ENCODE measurements around the gene NCKAP5. TPM values are rescaled to one million over a fixed set of nuclear protein-coding genes. Genes with fewer than 3 reads are reported as not detected.
A peak's percentile ranks its signal among the peaks of the same experiment; 100 is the strongest.

NCKAP5 gene
- total RNA-seq, 1 experiment from 2014 or later, result 6.5 TPM

DNA sequence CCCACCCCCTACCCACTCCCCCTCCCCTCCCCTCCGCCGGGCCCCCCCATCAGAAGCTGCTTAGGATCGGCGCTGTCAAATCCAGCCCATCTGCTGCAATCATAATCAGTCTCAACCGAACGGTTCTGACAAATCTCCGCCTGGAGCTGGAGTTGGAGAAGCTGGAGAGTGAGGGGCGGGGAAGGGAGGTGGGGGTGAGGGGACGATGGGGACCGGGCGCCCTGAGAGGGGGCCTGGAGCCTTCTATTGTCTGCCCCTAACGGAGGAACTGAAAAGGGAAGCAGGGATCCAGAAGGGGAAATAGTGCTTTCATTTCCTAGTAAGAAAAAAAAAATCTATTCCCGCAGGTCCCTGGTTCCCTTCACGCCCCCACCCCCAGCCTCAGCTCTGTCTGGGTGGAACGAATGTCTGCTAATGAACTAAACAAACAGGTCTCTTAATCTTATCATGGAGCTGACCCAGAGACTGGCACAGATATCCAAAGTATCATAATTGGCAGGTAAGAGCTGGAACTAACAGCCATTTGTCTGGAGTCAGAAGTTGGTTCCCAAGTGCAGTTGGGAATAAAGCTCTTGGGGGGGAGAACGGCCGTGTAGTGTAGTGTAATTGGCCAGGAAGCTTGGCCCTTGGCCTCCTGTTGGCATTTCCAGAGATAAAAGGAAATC lies 301.2 kb downstream of the NCKAP5 start:
- DNase-seq (ENCODE audit: low read depth), result peak; percentile 52

- DNase-seq (ENCODE audit: low read depth), result peak; percentile 57
These were observed 302.0 kb downstream of the NCKAP5 start for GRCh38 chr2:133266041-133266925.

DNA sequence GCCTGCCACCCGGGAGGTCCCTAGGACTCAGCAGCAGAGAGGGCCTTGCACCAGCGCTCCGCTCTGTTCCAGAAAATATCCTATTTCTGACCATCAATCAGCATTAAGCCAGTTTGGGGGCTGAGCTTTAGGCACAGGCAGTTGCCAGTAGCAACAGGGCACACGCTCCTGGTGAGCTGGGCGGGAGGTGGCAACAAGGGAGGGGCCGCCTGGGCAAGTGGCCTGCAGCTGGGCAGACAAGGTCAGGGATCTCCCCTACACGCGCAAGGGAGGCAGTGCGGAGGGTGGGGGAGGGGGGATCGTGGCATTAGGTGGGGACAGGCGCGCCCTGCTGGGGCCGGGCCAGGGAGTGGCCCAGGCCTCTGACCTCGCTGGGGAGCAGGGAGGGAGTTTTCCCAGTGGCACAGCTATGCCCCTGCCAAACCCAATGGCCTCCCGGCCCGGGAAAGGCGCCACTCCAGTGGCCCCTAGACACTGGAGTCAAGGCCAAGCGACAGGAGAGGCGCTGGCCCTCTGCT lies 302.8 kb downstream of the NCKAP5 start:
- peak; percentile 77 for DNase-seq (ENCODE audit: low read depth)

GRCh38 chr2:133264989-133265401 lies 303.3 kb downstream of the NCKAP5 start:
- DNase-seq (ENCODE audit: low read depth), result no peak

- no peak for DNase-seq (ENCODE audit: low read depth)
These were observed 305.4 kb downstream of the NCKAP5 start for GRCh38 chr2:133262893-133263292.

DNA sequence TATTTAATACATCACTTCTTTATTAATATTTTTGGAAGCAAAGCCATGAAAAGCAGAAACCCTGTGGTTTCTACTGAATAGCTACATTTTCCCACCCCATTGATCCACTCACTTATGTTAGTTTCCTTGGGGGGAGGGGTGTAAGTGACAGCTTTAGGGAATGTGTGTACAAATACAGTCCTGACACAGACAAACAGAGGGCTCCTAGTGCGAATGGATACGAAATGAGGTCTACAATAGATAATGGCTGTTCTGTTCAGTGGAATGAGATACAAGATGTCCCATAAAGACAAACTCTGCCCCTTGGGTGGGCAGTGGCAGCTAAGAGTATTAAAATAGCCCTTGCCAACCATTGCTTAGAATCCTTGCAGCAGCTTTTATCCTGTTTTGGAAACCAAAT lies 312.9 kb downstream of the NCKAP5 start:
- DNase-seq (ENCODE audit: low read depth), result no peak

DNA sequence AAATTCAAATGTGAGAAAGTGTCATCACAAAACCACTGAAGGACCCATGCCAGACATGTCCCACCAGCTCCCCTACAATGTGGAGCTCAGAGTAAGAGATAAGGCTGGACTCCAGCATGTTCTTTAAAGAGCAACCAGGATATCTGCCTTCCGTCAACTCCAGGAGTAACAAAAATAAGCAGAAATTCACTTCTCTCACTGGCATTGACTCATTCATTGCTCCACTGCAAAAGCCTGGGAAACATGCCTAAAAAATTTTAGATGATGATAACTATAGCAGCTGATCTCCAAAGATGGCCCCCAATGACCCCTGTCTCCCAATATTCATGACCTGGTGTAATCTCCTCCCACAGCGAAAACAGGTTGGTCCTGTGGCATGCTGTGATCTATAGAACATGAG lies 314.5 kb downstream of the NCKAP5 start:
- no peak for DNase-seq (ENCODE audit: low read depth)

- DNase-seq (ENCODE audit: low read depth), result no peak
These were observed 315.4 kb downstream of the NCKAP5 start for GRCh38 chr2:133252780-133253355.

DNA sequence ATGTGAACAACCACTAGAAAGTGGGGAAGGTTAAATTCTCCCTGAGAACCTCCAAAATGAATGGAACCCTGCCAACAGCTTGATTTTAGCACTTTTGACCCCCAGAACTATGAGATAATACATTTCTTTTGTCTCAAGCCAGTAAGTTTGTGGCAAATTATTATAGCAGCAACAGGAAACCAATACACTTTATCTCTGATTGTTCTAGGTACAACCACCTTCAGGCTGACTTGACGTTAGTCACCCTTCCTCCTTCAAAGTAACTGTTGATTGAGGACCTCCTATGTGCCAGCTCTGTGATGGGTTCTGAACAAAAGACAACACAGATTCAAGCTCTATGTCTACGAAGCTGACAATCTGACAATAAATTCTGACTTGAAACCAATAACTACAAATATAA lies 318.9 kb downstream of the NCKAP5 start:
- no peak for DNase-seq (ENCODE audit: low read depth)

- DNase-seq (ENCODE audit: low read depth), result no peak
These were observed 320.0 kb downstream of the NCKAP5 start for GRCh38 chr2:133248264-133248663.

GRCh38 chr2:133247631-133248030 lies 320.6 kb downstream of the NCKAP5 start:
- DNase-seq (ENCODE audit: low read depth), result no peak

GRCh38 chr2:133241224-133241571 lies 327.1 kb downstream of the NCKAP5 start:
- peak; percentile 72 for DNase-seq (ENCODE audit: low read depth)

DNA sequence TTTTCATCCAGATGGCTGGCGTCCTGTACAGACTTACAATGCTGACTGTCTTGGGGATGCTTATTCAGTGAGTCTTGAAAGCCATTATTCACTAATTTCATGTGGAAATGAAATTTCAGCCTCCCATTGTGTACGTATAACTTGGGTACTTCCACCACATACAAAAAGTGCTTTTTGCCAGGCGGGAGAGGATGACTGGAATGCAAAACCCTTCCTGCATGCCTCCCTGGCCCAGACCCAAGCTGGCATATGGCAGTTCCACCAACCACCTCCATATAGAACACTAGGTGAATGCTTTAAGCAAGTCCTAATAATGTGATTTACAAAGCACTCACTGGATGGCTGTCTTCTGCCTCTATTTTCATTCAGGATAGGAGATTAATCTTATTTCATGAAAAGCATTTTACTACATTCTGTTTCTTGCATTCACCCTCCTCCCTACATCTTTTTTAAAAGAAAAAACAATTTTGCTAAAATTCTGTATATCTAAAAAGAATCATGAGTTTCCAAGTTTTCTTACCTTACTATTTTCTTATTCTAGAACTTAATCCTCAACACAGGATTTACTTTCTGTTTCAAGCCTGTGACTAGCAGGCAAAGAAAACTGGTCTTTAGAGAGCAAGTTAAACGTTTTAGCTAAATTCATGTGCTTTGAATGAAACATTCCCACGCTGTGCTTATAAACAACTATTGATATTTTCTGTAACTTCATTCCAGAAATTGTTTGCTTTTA lies 327.6 kb downstream of the NCKAP5 start:
- DNase-seq (ENCODE audit: low read depth), result no peak

DNA sequence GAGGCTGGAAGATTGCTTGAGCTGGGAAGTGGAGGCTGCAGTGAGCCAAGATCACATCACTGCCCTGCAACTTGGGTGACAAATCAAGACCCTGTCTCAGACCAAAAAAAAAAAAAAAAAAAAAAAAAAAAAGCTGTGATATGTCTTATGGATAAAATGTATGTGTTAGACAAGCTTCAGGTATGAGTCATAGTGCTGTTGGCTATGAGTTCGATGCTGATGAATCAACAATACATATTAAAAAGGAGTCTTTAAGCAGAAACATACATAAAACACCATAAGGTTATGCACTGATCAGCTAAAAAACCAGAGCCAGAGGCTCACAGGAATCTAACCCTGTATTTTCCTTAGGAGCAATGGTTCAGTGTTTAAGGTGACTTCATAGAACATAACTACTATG lies 332.3 kb downstream of the NCKAP5 start:
- no peak for DNase-seq (ENCODE audit: low read depth)

- no peak for DNase-seq (ENCODE audit: low read depth)
These were observed 335.7 kb downstream of the NCKAP5 start for GRCh38 chr2:133232556-133232955.

DNA sequence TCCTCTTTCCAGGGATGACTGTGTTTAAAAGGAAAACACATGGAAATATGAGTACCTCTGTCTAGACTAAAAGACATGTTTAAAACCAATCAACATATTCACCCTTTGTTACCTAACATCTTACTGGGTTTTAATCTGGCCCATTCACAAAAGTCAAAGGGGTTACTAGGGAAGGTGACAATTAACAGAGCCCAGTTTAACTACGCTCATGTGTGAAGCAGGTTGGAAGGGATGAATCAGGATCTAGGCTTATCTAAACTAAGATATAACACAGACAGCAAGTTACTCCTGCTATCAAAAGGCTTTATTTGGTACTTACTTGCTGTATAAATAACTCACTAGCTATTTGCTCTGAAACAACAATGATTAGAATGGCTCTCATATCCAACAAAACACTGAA lies 337.0 kb downstream of the NCKAP5 start:
- no peak for DNase-seq (ENCODE audit: low read depth)

GRCh38 chr2:133229974-133230373 lies 338.3 kb downstream of the NCKAP5 start:
- DNase-seq (ENCODE audit: low read depth), result no peak

- DNase-seq (ENCODE audit: low read depth), result no peak
These were observed 345.0 kb downstream of the NCKAP5 start for GRCh38 chr2:133223226-133223625.

- no peak for DNase-seq (ENCODE audit: low read depth)
These were observed 346.9 kb downstream of the NCKAP5 start for GRCh38 chr2:133221398-133221797.

GRCh38 chr2:133218204-133218603 lies 350.1 kb downstream of the NCKAP5 start:
- DNase-seq (ENCODE audit: low read depth), result no peak

DNA sequence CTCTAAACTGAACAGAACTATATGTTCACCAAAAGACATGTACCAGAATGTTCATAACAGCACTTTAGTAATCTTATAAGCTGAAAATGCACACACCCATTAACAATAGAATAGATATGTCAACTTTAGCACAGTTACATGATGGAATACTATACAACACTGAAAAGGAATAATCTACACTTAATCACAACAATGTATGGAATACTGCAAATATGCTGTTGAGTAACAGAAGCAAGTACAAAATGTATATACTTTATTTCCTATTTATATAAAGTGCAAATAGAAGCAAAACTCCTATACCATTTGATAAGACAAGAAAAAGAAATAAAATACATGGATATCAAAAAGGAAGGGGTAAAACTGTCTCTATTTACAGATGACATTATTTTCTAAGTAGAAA lies 352.8 kb downstream of the NCKAP5 start:
- DNase-seq (ENCODE audit: low read depth), result no peak

GRCh38 chr2:133213651-133214050 lies 354.6 kb downstream of the NCKAP5 start:
- peak; percentile 64 for DNase-seq (ENCODE audit: low read depth)

Measured in M059J (cell line).